GM18517 (cell line): ENCODE data around the gene SLC22A23.

ENCODE experiments used
- ATAC-seq: cut with Tn5 transposase; IDR thresholded peaks from one replicate; pipeline ENCODE4 v1.9.1; 2021; ENCODE audit warnings: mild to moderate bottlenecking, moderate library complexity; ENCODE audit not compliant: unreplicated experiment

SLC22A23 gene

GRCh38 chr6:3276174-3277167, 180.4 kb downstream of the SLC22A23 start:
- no peak for ATAC-seq

- ATAC-seq = no peak
These were observed 182.9 kb downstream of the SLC22A23 start for GRCh38 chr6:3273707-3274521.

GRCh38 chr6:3272911-3273547, 183.8 kb downstream of the SLC22A23 start:
- no peak for ATAC-seq

GRCh38 chr6:3271756-3272155, 185.1 kb downstream of the SLC22A23 start:
- ATAC-seq = no peak

GRCh38 chr6:3270258-3270657, 186.6 kb downstream of the SLC22A23 start:
- no peak for ATAC-seq

GRCh38 chr6:3269281-3269975, 187.4 kb downstream of the SLC22A23 start:
- ATAC-seq = no peak

- no peak for ATAC-seq
These were observed 188.2 kb downstream of the SLC22A23 start for GRCh38 chr6:3268680-3269079.

GRCh38 chr6:3267162-3267561, 189.7 kb downstream of the SLC22A23 start:
- no peak for ATAC-seq

GRCh38 chr6:3266170-3266569, 190.7 kb downstream of the SLC22A23 start:
- no peak for ATAC-seq

- no peak for ATAC-seq
These were observed 191.2 kb downstream of the SLC22A23 start for GRCh38 chr6:3265671-3266070.

- no peak for ATAC-seq
These were observed 192.5 kb downstream of the SLC22A23 start for GRCh38 chr6:3264356-3264755.

- ATAC-seq = no peak
These were observed 193.8 kb downstream of the SLC22A23 start for GRCh38 chr6:3263096-3263495.

GRCh38 chr6:3261921-3262320, 194.9 kb downstream of the SLC22A23 start:
- no peak for ATAC-seq

- no peak for ATAC-seq
These were observed 195.4 kb downstream of the SLC22A23 start for GRCh38 chr6:3261518-3261820.

GRCh38 chr6:3260772-3261517, 195.9 kb downstream of the SLC22A23 start:
- no peak for ATAC-seq

GRCh38 chr6:3260296-3260695, 196.6 kb downstream of the SLC22A23 start:
- ATAC-seq = no peak

GRCh38 chr6:3259491-3259958, 197.3 kb downstream of the SLC22A23 start:
- ATAC-seq = peak; percentile 16

- ATAC-seq = peak; percentile 73
These were observed 197.9 kb downstream of the SLC22A23 start, which contains the start of gene PSMG4 for GRCh38 chr6:3258720-3259490. Gene PSMG4, plus strand, starts transcription at chr6:3258947. Its CDS starts 76 bp downstream, at chr6:3259023.

GRCh38 chr6:3258201-3258600, 198.6 kb downstream of the SLC22A23 start:
- no peak for ATAC-seq
